NCI-H2196 (cell line): ENCODE data around the gene OR2B3.
"Not testable (repeated sequence)": the region's sequence is repeated elsewhere in the genome, so short reads cannot be mapped to it uniquely, and the experiment has no call there.

Source experiments
- DNase-seq: peaks from one replicate; lab custom pipeline; 2025; ENCODE audit not compliant: unreplicated experiment; lab: John Stamatoyannopoulos, UW

The OR2B3 gene, protein sequence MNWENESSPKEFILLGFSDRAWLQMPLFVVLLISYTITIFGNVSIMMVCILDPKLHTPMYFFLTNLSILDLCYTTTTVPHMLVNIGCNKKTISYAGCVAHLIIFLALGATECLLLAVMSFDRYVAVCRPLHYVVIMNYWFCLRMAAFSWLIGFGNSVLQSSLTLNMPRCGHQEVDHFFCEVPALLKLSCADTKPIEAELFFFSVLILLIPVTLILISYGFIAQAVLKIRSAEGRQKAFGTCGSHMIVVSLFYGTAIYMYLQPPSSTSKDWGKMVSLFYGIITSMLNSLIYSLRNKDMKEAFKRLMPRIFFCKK

DNA sequence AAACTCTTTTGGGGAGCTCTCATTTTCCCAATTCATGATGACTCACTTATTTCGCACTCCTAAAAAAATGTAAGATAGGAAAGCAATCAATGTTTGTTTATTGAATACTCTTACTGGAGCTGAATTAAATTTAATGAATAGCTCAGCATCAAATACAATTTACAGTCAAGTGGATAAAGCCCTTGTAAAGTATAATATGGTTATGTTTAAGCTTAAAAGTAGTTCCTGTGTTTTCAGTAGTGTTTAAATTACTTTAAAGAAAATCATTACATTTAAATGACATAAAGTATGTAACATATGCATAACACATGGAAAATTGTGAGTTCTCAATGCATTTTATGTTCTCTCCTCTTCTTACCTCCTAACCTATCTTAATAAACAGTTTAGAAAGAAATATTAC is at the start of gene OR2B3:
OR2B3 (minus strand) TSS at position 101 of the 400 bp plus-strand sequence; CDS start at position 36, 65 bp downstream.
- DNase-seq = no peak

DNA sequence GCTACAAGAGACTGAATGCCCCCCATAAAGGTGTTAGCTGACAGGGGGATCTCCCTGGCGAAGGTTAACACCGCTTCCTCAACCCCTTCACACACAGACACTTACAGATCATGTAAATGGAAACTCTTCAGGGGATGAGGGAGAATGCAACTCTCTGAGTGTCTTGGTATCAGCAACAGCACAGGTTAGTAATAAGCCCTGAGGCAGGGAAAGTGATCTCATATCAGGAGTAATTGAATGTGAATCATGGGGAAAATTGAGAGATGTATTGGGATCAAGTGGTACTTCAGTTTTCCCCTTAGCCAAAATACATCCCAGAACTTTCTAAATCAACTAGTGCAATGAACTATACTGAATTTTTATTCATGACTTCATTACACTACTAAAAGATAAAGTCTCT is 44.6 kb upstream of the OR2B3 start:
- DNase-seq = no peak

DNA sequence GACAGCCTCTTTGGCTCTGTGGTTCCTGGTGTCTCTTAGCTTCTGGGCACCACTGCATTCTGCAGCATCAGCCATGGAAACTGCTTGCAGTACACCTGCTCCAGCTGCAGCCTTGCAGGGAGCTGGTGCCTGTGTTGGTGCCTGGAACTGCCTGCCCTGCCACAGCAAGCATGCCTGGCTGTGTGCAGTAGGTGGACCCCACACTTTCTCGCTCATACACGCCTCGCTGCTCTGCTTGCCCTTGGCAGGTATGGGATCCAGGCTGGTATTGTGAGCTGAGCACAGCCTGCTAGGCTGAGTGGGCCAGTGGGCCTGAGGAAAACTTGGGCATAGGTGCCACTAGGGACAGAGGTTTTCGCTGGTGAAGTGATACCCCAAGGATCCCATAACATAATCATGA is 43.5 kb upstream of the OR2B3 start:
- no peak for DNase-seq

DNA sequence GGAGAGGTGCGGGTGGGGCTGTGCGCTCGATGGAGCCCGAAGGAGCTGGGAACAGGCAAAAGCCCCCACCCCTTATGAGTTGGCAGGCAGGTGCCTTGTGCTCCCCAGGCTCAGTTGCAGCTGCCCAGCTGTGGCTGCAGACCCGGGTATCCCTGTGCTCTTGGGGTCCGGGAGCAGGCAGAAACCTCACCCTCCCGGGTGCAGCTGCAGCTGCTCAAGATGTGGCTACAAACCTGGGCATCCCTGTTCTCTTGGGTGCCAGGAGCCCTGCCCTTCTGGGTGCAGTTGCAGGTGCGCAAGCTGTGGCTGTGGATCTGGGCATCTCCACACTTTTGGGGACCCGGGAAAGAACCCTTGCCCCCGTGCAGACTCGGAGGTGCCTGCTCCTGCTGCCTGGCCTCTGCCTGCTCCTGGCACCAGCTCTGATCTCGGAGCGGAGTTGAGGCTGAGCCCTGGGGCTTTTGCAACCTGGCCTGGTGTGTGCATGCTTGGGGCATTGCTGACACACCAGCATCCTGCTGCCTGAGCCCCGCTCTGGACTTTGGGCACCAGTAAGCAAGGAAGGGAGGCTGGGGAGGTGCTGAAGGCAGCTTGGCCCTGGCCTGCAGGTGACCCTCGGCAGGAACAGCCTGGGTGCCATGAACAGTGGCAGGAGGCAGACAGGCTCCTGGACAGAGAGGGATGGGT is 42.4 kb upstream of the OR2B3 start:
- DNase-seq = no peak

- DNase-seq = not testable (repeated sequence)
Measured at GRCh38 chr6:29114964-29115363, 27.9 kb upstream of the OR2B3 start.

DNA sequence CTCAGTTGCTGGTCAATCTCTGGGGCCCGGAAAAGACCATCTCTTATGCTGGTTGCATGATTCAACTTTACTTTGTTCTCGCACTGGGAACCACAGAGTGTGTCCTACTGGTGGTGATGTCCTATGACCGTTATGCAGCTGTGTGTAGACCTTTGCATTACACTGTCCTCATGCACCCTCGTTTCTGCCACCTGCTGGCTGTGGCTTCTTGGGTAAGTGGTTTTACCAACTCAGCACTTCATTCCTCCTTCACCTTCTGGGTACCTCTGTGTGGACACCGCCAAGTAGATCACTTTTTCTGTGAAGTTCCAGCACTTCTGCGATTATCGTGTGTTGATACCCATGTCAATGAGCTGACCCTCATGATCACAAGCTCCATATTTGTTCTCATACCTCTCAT is 25.0 kb upstream of the OR2B3 start:
- DNase-seq = no peak

DNA sequence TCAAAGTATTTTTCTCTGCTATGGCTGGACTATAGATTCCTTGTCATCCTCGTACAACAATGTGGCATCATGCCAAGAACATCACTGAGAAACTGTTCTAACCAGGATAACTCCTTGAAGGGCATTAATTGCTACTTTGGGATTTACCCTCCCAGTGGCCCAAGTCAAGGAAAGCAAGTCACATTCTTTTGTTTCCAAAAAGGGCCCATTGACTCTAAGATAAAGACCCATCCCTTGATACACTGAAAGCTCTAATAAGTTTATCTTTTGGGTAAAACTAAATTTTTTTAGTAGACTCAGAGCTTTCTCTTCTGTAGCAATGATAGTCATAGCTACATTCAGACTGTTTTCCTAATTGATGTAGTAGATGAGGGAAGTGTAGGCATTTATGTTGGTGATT is 20.6 kb upstream of the OR2B3 start, which contains the start of gene OR2J3:
OR2J3 (plus strand) TSS at position 301 of the 400 bp plus-strand sequence. CDS start 3,833 bp downstream, outside the sequence.
- no peak for DNase-seq

DNA sequence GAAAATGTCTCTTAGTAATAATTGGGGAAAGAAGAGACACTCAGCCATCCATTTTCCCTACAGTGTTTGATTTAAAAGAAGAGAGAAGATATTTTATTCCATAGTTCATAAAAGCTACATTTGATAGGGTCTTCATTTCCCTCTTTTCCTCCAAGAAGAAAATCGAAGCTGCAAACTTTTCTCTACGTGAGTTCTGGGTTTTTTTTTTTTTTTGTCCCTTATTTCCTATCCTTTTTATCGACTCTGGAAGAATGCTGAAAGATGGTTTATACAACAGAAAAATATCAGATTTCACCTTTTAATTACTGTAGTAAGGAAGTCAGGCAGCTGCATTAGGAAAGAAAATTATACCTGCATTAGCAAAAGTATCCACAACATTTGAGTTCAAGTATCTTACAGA is 12.1 kb upstream of the OR2B3 start, which contains the start of gene OR2J1:
OR2J1 (plus strand) TSS at position 301 of the 400 bp plus-strand sequence. CDS start 1,453 bp downstream, outside the sequence.
- DNase-seq = no peak

DNA sequence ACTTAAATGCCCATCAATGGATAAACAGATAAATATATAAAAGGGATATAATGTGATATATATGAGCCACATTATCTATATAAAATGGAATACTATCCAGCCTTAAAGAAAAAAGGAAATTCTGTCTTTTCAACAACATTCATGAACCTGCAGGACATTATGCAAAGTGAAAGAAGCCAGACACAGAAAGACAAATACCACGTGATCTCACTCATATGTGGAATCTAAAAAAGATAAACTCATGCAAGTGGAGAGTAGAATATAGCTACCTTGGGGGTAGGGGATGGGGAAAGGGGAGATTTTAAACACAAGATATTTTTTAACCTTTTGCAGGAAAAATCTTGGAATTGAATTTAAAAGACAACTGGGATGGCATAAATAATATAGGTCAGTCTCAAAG is 10.7 kb upstream of the OR2B3 start:
- DNase-seq = no peak

GRCh38 chr6:29092957-29093356 is 5.8 kb upstream of the OR2B3 start:
- no peak for DNase-seq

DNA sequence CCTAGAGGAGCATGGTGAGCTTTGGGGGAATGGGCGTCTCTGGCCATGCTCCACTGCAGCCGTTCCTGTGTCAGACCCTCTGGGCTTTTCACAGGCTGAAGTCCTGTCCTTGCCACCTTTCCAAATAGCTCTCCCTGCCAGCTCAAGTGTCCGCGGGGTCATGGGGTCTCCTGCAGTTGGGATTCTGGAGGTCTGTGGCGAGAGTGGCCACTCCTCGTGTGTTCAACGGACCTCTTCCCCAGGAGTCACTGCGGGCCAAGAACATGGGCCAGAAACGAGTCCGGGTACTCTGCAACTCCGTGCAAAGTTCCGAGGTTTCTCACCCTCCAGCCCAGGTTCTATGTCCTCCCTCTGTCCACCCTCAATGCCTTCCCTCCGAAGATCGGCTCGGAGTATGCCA is 4.7 kb downstream of the OR2B3 start:
- no peak for DNase-seq

DNA sequence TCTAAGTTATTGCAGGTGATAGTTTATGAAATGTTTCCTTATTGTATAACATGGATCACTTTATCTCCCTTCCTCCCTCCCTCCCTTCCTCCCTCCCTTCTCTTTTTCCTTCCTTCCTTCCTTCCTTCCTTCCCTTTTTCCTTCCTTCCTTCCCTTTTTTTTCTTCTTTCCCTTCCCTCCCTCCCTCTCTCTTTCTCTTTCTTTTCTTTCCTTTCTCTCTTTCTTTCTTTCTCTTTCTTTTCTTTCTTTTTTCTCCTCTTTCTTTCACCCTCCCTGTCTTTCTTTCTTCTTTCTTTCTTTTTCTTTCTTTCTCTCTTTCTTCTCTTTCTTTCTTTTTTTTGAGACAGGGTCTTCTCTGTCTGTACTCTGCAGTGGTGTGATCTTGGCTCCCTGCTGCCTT is 5.8 kb downstream of the OR2B3 start:
- DNase-seq = no peak

- DNase-seq = no peak
Measured at GRCh38 chr6:29079203-29079602, 7.9 kb downstream of the OR2B3 start.

DNA sequence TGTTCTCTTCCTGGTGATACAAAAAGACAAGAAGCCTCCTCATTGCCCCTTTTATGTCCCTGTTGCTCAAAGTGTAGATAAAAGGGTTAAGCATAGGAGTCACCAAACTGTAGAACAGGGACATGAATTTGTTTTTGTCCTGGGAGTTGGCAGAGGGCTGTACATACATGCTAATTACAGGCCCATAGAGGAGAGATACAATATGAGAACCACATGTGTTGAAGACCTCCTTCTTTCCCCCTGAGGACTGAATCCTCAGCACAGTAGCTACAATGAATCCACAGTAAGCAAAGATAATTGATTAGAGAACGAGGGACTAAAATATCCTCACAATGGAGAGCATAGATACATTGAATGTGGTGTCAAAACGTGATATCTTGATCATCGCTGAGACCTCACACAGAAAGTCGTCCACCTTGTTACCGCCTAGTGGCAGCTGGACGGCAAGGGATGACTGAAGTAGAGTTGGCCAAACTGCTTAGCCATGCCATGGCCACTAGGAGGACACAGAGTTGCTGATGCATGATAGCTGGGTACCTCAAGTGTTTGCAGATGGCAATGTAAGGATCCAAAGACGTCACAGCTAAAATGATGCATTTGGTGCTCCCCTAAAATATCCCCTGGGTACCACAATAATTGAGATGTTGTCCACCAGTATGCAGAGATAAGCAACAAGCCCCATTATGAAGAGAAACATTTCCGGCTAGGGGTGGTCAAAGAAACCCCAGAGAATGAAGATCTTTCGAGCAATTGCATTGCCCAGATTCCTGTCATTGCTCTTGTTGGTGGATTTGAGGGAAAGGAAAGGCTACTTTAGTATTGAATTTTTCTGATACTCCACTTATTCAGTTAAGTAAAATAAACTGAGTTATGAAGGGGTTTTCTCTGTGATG is 15.0 kb downstream of the OR2B3 start:
- DNase-seq = peak; percentile 4

GRCh38 chr6:29051680-29052079 is 35.4 kb downstream of the OR2B3 start:
- no peak for DNase-seq

- no peak for DNase-seq
Measured at GRCh38 chr6:29045075-29045474, 42.0 kb downstream of the OR2B3 start, which contains the start of gene OR2W1. Gene OR2W1, minus strand, starts transcription at chr6:29045175. Its CDS starts 0 bp downstream, at chr6:29045175.
